HG02759 (cell line): ENCODE measurements around the gene GNAS.
"Not testable (repeated sequence)": the region's sequence is repeated elsewhere in the genome, so short reads cannot be mapped to it uniquely, and the experiment has no call there.

ENCODE experiments used
- ATAC-seq: cut with Tn5 transposase; IDR thresholded peaks from one replicate; pipeline ENCODE4 v1.9.1; 2021; ENCODE audit warnings: mild to moderate bottlenecking, moderate library complexity; ENCODE audit not compliant: unreplicated experiment

The GNAS gene

DNA sequence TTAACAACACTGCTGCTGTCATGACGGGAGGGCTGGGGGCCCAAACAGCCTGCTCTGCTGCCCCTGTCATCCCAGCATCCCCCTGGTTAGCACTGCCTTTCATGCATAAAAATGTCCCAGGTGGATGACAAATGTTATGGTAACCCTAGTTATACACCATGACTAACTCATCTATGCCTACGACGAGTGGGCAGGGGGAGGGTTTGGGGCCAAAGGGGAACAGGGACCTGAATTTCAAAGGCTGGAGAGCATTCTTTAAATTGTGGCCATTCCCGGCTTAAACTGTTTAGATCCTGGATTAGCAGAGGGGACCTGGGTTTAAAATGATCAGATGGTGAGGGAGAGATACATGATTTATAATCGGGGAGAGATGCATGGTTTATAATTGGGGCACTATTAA, 26.2 kb upstream of the GNAS start:
- no peak for ATAC-seq

DNA sequence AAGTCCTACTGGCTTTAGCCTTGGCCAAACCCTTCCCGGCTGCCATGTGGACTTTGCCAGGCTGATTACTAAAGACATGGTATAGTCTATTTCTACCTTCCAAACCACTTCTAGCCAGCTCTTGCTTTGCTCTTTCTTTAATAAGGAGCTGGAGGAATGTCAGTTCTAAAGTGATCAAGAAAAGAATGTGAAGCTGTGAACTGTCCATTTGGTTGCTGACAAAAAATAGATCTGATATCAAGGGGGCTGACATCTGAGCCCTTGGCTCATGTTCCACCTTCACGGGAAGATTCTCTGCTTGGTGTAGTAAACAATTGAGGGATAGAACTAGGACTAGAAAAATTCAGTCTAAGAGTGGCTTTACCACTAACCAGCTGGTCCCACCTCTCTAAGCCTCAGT, 24.4 kb upstream of the GNAS start:
- ATAC-seq, result no peak

DNA sequence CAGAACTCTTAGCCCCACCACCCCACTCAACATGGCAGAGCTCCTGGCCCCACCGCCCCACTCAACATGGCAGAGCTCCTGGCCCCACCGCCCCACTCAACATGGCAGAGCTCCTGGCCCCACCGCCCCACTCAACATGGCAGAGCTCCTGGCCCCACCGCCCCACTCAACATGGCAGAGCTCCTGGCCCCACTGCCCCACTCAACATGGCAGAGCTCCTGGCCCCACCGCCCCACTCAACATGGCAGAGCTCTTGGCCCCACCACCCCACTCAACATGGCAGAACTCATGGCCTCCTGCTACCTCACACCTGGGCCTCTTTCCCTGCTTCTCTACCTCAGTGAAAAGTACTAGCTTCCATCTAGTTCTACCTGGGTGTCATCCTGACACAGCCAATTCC, 23.7 kb upstream of the GNAS start:
- not testable (repeated sequence) for ATAC-seq

DNA sequence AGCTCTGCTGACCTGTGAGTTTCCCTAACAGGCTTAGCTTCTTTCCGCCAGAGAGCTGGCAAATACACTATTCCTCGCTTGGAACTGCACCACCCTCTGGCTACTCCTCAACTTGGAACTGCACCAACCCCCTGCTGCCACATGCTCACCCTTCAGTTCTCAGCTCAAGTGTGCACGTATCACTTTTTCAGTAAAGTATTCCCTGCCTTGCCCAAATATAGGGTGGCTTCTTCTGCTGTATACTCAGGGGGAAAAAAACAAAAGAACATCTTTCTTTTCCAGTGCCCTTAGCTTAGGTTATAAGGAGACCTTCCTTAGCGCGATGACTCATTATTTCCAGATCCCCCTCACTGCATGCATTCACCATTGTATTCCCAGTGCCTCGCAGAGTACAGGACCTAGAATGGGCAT, 23.0 kb upstream of the GNAS start:
- no peak for ATAC-seq

DNA sequence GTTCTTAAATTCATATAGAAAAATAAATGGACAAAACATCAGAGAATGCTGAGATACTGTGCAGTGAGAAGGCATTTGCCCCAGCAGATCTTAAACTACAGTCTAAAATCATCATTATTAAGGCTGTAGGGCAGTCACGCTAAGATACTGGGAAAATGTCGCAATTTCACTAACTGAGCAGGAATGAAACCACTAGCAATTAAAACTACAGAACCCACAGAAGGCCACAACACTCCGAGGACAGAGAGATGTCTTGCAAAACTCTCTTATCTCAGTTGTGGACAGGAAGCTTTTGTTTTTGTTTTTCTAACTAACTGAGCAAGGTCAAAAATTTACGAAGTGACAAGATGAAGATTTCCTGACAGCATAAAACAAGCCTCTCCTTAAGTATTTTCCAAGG, 20.1 kb upstream of the GNAS start:
- ATAC-seq, result no peak

DNA sequence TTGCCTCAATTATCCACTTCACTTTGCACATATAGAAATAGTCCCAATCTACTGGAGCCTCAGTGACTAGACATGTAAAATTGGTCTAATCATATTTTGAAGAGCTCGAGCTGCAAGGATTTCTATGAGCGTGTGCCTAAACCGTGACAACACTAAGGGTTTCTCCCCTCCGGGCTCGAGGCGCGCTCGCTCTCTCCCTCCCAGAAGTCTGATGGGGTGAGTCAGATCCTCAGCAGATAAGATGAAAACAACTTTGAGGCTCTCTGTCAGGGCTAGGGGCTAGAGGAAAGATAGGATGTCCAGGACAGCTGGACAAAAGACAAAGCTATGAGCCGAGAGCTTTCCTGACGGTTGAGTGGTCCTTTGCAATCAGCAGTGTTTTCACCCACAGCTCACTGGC, 18.6 kb upstream of the GNAS start:
- ATAC-seq, result no peak

DNA sequence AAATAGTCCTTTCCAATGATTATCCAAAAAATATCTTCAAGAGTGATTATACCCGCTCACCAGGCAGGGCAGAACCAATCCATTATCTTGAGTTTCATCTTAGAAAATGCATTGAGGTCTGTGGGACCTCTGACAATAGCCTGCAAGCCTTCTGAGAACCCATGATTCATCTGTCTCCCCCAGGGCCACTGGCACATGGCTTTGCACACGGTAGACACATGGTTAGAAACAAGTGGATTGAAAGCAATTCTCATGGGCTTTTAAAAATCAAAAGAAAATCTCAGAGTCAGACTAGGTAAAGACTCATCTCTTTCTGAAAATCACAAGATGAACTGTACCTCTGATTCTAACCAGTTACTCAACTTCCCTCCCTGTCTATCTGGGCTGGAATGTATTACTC, 17.3 kb upstream of the GNAS start:
- ATAC-seq, result no peak

DNA sequence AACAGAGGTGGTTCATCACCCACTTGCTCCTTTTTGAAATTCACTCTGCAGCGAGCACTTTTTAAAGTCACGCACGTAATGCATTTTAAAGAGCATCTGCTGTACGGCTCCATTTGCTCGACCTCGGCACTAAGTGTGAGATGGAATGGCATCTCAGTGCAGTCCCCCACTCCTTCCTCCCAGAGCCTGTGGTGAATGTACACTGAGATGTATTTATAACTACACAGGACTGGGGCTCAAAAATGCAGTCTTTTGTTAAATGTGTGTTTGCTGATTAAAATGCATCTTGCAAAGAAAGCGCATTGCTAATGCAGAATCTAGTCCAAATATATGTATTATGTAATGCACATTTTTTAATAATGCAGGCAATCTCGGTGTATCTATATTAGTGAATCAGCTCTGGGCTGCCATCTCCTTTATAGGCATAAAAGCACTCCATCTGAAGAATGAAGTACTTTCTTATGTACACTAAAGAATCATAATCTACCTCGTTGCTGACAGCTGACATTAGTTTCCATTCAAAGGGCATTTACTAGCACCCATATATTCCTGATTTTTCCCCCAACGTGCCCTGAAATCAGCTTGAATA, 15.8 kb upstream of the GNAS start:
- ATAC-seq, result no peak

DNA sequence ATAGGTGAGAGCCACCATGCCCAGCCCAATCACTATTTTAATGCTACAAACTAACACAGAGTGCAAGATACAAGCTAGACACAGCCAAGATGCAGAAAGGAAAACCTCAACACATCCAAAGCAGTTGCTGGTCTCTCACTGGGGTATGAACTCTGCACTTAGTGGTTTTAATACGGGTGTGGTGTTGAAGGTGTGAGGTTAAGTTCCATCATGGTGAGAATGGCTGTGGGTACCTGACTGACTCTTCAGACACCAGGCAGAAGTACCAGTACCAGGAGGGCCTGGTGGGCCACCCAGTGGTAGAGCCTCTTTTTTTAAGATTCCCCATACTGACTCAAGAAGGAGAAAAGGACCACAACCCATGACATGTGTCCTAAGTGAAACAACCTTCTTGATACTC, 14.8 kb upstream of the GNAS start:
- no peak for ATAC-seq

DNA sequence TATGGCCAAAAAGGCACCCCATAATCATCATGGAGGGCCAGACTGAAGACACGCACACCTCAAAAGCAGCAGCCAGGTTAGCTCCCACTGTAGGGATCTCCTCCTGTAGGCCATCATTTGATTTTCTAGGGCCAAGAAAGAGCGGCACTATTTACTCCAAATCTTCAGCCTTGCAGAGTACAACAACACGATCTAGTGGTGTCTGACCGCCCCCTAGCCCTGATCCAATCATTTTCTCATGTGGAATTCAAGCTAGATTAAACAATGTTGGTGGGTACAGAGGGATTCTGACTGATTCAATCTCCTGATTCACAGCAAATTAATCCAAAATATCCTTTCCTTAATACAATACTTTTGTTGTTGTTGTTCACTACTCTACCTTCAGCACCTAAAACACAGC, 14.3 kb upstream of the GNAS start:
- no peak for ATAC-seq

DNA sequence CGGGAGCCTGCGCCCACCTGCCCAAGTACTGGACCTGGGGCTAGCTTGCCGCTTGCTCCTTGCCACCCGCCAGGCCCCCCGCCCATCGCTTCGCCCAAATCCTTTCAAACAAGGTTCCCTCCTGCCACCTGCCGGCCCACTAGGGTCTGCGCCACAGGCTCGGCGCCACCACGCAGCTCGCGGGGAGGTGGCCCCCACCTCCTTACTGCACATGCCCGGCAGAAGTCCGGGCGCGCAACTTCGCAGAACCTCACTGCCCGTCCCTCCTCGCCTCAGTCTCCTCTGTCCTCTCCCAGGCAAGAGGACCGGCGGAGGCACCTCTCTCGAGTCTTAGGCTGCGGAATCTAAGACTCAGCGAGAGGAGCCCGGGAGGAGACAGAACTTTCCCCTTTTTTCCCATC, 13.0 kb upstream of the GNAS start:
- no peak for ATAC-seq

DNA sequence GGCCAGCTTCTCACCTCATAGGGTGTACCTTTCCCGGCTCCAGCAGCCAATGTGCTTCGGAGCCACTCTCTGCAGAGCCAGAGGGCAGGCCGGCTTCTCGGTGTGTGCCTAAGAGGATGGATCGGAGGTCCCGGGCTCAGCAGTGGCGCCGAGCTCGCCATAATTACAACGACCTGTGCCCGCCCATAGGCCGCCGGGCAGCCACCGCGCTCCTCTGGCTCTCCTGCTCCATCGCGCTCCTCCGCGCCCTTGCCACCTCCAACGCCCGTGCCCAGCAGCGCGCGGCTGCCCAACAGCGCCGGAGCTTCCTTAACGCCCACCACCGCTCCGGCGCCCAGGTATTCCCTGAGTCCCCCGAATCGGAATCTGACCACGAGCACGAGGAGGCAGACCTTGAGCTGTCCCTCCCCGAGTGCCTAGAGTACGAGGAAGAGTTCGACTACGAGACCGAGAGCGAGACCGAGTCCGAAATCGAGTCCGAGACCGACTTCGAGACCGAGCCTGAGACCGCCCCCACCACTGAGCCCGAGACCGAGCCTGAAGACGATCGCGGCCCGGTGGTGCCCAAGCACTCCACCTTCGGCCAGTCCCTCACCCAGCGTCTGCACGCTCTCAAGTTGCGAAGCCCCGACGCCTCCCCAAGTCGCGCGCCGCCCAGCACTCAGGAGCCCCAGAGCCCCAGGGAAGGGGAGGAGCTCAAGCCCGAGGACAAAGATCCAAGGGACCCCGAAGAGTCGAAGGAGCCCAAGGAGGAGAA, 12.3 kb upstream of the GNAS start:
- no peak for ATAC-seq

DNA sequence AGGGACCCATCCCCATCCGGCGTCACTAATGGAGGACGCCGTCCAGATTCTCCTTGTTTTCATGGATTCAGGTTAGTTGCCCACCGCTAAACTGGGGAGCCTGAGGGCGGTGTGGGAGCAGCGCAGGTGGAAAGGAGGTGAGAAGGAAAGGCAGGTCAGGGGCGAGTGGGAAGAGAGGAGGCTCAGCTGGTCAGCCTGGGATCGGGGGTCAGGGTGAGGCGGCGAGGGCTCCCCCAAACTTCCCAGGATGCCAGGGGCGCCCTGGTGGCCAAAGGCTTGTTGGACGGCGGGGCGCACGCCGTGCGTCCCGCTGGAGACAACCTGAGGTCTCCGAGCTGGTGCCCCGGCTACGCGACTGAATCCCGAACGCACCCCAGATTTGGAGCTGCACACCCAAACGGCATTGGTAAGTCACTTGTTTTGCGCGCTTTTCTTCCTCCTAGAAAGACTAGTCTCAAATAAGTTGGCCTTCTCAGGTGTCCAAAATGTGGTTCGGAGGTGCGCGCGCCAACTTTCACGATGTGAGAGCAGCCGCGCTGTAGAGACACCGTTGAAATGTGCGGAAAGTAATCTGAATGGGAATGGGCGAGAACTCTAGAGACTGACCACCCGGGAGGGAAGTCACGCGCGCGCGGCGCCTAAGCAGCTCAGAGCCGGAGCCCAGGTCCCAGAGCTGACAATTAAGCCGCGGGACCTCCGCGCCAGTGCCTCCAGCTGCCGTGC, 11.5 kb upstream of the GNAS start:
- ATAC-seq, result no peak

DNA sequence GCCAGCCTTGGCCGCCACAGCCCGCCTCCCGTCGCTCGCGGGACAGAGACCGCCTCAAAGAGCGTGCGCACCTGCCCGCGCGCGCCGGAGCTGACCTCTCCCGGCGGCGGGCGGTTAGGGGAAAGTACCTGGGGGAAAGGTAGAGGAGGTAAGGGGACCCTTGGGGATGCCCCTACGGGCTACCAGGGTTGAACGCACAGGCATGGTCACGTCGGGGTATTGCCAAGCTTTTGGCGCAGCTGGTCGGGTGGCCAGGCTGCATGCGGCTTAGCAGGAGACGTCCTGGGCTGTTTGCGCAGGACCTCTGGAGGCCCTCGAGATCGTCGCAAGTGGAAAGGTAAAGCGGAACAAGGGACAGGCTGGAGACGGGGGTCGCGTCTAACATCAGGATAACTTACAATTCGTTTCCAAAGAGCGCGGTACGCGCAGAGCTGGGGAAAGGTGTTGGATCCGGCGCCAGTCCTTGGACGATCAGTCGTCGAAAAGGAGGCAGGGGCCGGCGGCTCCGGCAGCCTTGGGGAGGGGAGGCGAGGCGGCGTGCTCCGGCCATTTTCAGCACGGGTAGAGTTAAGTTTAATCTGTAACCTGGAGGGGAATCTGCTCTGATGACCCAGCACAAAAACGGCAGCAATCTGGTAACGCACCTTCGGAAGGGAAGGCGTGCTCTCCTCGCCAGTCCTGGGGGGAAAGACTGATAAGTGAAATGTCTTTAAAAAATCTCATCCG, 10.8 kb upstream of the GNAS start:
- ATAC-seq, result no peak

DNA sequence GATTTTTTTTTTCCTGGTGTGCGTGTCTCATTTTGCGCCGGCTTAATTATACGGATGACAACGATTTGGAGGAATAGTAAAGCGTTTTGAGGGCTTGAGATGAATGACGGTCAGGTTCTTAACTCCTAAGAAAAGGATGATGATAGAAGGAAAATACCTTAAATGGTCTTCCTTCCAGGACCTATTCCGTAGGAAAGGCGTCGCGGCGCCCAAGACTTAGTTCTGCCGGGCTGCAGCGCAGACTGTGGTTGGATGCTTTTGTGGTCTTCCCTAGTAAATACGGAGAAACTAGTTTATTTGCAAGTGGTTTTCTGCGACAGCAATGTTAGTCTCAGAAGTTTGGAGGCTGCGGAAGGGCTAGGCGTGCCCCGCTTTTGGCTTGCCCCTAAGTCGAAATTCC, 10.2 kb upstream of the GNAS start:
- no peak for ATAC-seq

DNA sequence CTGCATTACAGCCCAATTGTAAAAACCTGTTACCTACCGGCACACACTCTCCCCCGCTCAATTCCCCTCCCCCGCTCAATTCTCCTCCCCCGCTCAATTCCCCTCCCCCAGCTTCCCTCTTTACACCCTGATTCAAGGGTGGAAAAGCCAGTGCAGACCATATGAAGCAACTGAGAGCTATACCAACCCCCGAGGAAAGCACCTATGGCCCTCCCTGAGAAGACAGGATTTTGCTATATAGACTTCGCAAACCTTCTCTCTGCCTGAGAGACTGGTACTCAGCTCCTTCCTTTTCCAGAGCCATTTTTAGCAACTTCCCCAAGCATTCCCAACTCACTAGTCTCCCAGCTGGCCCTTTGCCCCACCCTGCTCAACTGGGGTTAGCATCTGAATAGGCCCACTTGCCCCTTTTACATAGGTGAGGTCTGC, 9.4 kb upstream of the GNAS start:
- ATAC-seq, result no peak

DNA sequence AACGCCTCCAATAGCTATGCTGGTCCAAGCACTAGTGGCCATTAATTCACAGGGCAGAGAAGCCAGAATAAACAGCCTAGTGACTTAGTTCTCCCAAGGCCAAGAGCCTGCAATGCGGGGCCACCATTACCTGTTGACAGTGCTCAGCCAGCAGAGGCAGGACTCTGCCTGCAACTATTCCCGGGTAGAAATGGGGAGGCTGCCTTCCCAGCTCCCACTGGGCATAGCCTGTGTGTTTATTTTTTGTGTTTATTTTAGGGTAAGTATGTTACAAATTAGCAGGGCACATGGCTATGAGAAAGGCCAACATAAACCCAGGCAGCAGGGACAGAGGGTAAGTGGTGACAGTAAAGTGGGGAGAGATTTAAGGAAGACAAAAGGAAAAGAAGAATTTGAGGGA, 6.8 kb upstream of the GNAS start:
- no peak for ATAC-seq

DNA sequence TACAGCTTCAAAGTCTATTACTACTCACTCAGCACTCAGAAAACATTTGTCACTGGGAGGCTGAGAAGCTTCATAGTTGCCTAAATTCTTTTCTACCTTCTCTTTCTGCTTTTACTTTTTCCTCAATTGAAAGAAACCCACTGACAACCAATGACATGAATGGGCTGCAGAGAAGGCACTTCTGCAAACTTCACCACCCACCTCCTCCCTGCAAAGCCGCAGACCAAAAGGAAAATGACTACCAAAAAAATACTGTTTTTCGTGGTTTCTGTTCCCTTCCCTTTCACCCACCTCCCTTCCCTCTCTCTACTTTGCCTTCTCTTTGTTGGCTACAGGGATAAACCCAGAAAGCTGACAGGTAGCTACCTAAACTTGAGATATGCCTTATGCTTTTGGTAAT, 5.1 kb upstream of the GNAS start:
- no peak for ATAC-seq

DNA sequence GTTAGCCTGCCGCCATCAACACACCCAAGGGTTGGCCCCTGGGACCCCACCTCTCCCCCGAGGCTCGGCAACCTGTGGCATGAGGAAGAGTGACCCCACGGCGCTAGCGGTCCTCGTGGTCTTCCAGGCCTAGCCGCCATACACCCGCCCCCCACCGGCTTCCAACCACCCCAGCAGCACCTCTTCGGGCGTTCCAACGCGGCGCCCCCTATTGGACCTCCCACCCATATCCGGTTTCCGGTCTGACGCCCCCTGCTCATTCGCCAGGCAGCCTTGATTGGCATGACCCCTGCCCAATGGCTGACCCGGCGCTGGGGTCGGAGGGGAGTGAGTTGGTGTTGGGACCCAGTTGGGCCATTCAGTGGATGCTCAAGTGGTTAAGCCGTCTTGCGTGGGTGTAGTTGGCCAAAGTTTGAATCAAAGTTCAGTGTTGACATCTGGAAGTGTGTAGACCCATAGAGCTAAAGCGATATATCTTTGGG, 1.8 kb upstream of the GNAS start, which contains the start of gene GNAS-AS1:
GNAS-AS1 (minus strand) TSS at position 210 of the 482 bp plus-strand sequence.
- peak; percentile 83 for ATAC-seq

DNA sequence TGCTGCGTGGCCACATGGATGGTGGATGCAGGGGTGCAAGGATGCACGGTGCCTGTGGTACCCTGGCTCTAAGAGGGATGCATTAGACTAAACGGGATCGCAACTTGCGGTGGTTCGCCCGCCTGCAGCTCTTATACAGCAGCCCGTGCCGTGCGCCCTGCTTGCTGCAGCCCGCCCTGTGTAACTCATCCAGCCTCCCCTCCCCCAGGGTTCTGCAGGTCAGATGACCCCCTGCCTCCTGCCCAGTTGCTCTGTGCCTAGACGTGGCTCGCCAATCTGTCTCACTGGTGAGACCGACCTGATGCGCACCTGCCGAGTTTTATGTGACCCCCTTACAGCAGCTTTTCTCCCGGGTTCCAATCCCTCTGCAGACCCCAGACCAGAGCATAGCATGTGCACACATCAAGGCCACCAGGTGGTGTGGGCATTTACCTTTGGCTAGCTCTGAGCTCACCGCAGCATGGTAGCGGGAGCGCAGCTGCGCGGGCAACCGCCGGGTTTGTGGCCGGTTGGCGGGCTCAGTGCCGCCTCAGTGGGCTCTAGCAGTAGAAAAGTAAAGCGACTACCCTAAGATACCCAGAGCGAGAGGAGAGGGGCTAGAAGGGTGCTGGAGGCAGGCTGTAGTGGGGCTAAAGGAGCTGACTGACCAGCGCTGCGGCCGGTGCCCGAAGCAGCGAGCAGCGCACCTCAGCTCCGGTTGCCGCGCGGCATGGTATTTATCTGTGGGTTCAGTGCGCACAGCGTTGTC, 1.1 kb upstream of the GNAS start:
- ATAC-seq, result no peak
